SU-DHL-6 (cell line): ENCODE results near the gene DCUN1D2.

Experiments used
- H2AFZ ChIP-seq: fragments of 200-600 bp; sonication (generic); 2 replicates; pipeline ENCODE4 v1.6.1; 2014; ENCODE audit warnings: low read depth, mild to moderate bottlenecking, moderate library complexity, mixed read lengths, antibody characterized with exemption, low read length; ENCODE audit not compliant: severe bottlenecking
- H3F3A ChIP-seq: fragments of 200-600 bp; shearing (Covaris generic); 2 replicates; pipeline ENCODE4 v1.6.0; 2016; ENCODE audit warnings: antibody characterized with exemption, mild to moderate bottlenecking; ENCODE audit not compliant: insufficient read depth
- H3K27ac ChIP-seq: fragments of 200-600 bp; sonication (generic); 2 replicates; pipeline ENCODE4 v1.5.1; 2016; ENCODE audit warnings: low read depth, mild to moderate bottlenecking, low read length, moderate library complexity, mixed read lengths
- H3K27me3 ChIP-seq: fragments of 200-600 bp; sonication (generic), shearing (Covaris generic); 2 replicates; pipeline ENCODE4 v1.6.0; 2014; ENCODE audit warnings: mild to moderate bottlenecking, low read length
- H3K36me3 ChIP-seq: fragments of 200-600 bp; sonication (generic); 2 replicates; pipeline ENCODE4 v1.6.1; 2014; ENCODE audit warnings: mild to moderate bottlenecking, low read length, mixed read lengths
- H3K4me2 ChIP-seq: fragments of 300-600, 200-600 bp; shearing (Covaris generic), sonication (generic); 2 replicates; pipeline ENCODE4 v1.6.0; 2014; ENCODE audit warnings: low read length, low read depth, mild to moderate bottlenecking; ENCODE audit not compliant: poor library complexity, severe bottlenecking
- H3K4me3 ChIP-seq: fragments of 200-600 bp; sonication (generic); 2 replicates; pipeline ENCODE4 v1.5.1; 2014; ENCODE audit warnings: antibody characterized with exemption, low read length, mild to moderate bottlenecking, mixed read lengths; ENCODE audit not compliant: insufficient read depth, poor library complexity, severe bottlenecking
- H3K79me2 ChIP-seq: fragments of 200-600 bp; sonication (generic); 2 replicates; pipeline ENCODE4 v1.6.1; 2014; ENCODE audit warnings: mild to moderate bottlenecking, low read length, moderate library complexity; ENCODE audit not compliant: insufficient read depth
- H3K9ac ChIP-seq: fragments of 200-600 bp; sonication (generic); 2 replicates; pipeline ENCODE4 v1.7.0; 2014; ENCODE audit warnings: mild to moderate bottlenecking, low read length
- H3K9me2 ChIP-seq: fragments of 200-600 bp; sonication (generic); replicated peaks from 2 replicates; pipeline ENCODE4 v1.6.1; 2014; ENCODE audit warnings: low read length; ENCODE audit not compliant: insufficient read depth
- H3K9me3 ChIP-seq: fragments of 200-600 bp; sonication (generic); 2 replicates; pipeline ENCODE4 v1.6.1; 2014; ENCODE audit warnings: low read length, mixed read lengths; ENCODE audit not compliant: insufficient read depth
- H4K20me1 ChIP-seq: fragments of 200-600 bp; sonication (generic); 2 replicates; pipeline ENCODE4 v1.6.1; 2014; ENCODE audit warnings: low read depth, mild to moderate bottlenecking, antibody characterized with exemption, low read length, moderate library complexity, mixed read lengths
- EZH2phosphoT487 ChIP-seq: fragments of 200-600 bp; sonication (generic), shearing (Covaris generic); conservative IDR thresholded peaks from 2 replicates; pipeline ENCODE4 v1.6.1; 2018; ENCODE audit warnings: mild to moderate bottlenecking, antibody characterized with exemption, low read length, moderate library complexity, mixed read lengths
- TF ChIP-seq, protein P1 (sequence below): fragments of 200-600 bp; sonication (generic); IDR thresholded peaks from one replicate; pipeline ENCODE4 v1.5.1; 2017; ENCODE audit warnings: antibody characterized with exemption, mild to moderate bottlenecking, low read length, moderate library complexity; ENCODE audit not compliant: insufficient read depth, poor library complexity, severe bottlenecking

DCUN1D2 gene

GRCh38 chr13:113493315-113493951, 2.9 kb upstream of the DCUN1D2 start:
- H3K27me3 ChIP-seq, result no peaks in the 10 kb centered on the region
- H4K20me1 ChIP-seq, result peaks cover 3% of the 10 kb centered on the region; the same call in 1 of the 2 replicates
- H3K4me3 ChIP-seq, result no peak overlapping the region
- H3K4me2 ChIP-seq, result peak overlapping the region; percentile 16
- TF ChIP-seq, protein P1, sequence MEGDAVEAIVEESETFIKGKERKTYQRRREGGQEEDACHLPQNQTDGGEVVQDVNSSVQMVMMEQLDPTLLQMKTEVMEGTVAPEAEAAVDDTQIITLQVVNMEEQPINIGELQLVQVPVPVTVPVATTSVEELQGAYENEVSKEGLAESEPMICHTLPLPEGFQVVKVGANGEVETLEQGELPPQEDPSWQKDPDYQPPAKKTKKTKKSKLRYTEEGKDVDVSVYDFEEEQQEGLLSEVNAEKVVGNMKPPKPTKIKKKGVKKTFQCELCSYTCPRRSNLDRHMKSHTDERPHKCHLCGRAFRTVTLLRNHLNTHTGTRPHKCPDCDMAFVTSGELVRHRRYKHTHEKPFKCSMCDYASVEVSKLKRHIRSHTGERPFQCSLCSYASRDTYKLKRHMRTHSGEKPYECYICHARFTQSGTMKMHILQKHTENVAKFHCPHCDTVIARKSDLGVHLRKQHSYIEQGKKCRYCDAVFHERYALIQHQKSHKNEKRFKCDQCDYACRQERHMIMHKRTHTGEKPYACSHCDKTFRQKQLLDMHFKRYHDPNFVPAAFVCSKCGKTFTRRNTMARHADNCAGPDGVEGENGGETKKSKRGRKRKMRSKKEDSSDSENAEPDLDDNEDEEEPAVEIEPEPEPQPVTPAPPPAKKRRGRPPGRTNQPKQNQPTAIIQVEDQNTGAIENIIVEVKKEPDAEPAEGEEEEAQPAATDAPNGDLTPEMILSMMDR, result no peak
- no peak for TF ChIP-seq EZH2phosphoT487
- H3K27ac ChIP-seq, result no peak overlapping the region
- peaks cover 24% of the 10 kb centered on the region for H3K79me2 ChIP-seq
- no peaks in the 10 kb centered on the region for H3K9me3 ChIP-seq
- peaks cover 16% of the 10 kb centered on the region for H3K36me3 ChIP-seq
- no peak overlapping the region for H3K9ac ChIP-seq
- H3K9me2 ChIP-seq, result no peaks in the 10 kb centered on the region
- peaks cover 4% of the 10 kb centered on the region; the same call in 1 of the 2 replicates for H3F3A ChIP-seq
- H2AFZ ChIP-seq, result no peak overlapping the region

DNA sequence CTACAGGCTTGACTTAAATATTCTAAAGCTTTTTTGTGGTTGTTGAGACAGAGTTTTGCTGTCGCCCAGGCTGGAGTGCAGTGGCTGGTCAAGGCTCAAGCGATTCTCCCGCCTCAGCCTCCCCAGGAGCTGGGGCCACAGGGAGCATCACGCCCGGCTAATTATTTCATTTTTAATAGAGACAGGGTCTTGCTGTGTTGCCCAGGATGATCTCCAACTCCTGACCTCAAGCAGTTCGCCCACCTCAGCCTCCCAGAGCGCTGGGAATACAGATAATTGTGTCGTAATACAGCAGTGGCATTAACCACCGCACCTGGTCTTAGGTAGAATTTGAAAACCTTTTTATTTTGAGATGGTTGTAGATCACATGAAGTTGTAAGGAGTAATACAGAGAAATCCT, 1.5 kb upstream of the DCUN1D2 start:
- Histone ChIP-seq H3K4me2 (peak overlapping the region; percentile 91), H3K36me3 (peaks cover 13% of the 10 kb centered on the region), H3K9ac (0 out of 2 replicates have a peak overlapping the region, but pooled peaks have one; percentile 72), H3K9me2 (no peaks in the 10 kb centered on the region), H3F3A (peaks cover 4% of the 10 kb centered on the region; the same call in 1 of the 2 replicates), H3K79me2 (peaks cover 39% of the 10 kb centered on the region), H3K27ac (no peak overlapping the region), H3K27me3 (no peaks in the 10 kb centered on the region), H3K9me3 (no peaks in the 10 kb centered on the region), H4K20me1 (peaks cover 3% of the 10 kb centered on the region; the same call in 1 of the 2 replicates), H2AFZ (no peak overlapping the region), H3K4me3 (no peak overlapping the region)
- TF ChIP-seq, protein P1, result no peak
- TF ChIP-seq EZH2phosphoT487, result no peak

DNA sequence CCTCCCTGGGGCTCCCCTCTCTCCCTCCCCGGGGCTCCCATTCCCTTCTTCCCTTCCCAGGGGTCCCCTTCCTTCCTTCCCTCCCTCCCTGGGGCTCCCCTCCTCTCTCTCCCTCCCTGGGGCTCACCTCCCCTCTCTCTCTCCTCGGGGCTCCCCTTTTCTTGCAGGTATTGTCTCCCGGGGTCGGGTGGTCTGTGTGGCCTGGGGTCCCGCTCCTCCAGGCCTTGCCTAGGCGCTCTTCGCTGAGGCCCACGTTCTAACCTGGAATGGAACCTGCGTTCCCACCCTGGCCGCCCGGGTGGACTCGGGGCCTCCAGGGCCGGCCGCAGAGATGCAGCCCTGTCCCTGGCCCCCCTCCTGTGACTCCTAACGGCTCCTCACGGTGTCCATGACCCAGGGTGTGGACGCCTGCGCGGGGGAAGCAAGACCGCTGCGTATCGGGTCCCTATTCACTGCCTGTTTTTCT, 940 bp upstream of the DCUN1D2 start:
- no peaks in the 10 kb centered on the region for H3K9me2 ChIP-seq
- peak overlapping the region; percentile 84 for H3K4me3 ChIP-seq
- peak overlapping the region; percentile 91 for H3K4me2 ChIP-seq
- peaks cover 3% of the 10 kb centered on the region; the same call in 1 of the 2 replicates for H4K20me1 ChIP-seq
- peak overlapping the region; percentile 72 for H3K9ac ChIP-seq
- H3F3A ChIP-seq, result no peaks in the 10 kb centered on the region
- TF ChIP-seq, protein P1, result no peak
- no peak for TF ChIP-seq EZH2phosphoT487
- no peak overlapping the region for H3K27ac ChIP-seq
- peak overlapping the region; percentile 76 for H2AFZ ChIP-seq
- H3K27me3 ChIP-seq, result no peaks in the 10 kb centered on the region
- peaks cover 44% of the 10 kb centered on the region for H3K79me2 ChIP-seq
- peaks cover 7% of the 10 kb centered on the region for H3K36me3 ChIP-seq
- H3K9me3 ChIP-seq, result no peaks in the 10 kb centered on the region
